GM19238 (cell line): ENCODE measurements around the gene HELB.

Experiments
- DNase-seq: peaks from one replicate; pipeline ENCODE4 v3.0.0; 2011; ENCODE audit warnings: low spot score; ENCODE audit not compliant: insufficient read length

HELB gene

GRCh38 chr12:66361703-66362102 is 59.4 kb downstream of the HELB start:
- no peak for DNase-seq

DNA sequence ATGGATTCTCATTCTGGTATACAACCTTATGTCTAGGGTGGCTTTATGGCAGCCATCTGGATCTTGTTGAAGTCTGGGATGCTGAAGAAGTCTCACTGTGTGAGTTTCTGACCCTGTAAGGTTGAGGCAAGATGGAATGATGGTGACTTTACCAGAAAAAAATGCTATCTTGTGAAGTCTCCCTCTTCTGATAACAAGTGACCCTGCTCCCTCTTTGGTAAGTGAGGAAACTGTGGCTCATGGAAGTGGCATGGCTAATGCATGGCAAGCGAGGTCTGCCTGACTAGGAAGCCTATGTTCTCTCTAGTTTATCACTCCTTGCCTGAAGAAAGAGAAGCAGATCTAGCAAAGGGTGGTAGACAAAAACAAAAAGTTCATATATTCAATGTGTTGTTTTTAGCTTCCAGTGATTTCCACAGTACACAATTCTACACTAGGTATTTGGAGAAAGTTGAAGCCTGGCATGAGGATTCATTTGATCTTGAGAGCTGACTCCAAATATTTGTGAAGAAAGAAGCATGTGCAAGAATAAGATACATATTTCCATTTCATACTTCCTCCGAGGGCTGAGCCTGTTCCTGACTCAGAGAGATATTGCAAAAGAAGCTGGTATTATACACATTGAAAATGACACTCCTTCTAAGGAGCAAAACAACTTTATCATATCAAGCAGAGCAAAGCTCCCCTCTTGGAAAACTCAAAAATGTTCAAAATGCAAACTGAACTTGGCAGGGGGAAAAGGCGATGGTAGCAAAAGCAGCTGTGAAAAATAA is 63.6 kb downstream of the HELB start:
- no peak for DNase-seq

DNA sequence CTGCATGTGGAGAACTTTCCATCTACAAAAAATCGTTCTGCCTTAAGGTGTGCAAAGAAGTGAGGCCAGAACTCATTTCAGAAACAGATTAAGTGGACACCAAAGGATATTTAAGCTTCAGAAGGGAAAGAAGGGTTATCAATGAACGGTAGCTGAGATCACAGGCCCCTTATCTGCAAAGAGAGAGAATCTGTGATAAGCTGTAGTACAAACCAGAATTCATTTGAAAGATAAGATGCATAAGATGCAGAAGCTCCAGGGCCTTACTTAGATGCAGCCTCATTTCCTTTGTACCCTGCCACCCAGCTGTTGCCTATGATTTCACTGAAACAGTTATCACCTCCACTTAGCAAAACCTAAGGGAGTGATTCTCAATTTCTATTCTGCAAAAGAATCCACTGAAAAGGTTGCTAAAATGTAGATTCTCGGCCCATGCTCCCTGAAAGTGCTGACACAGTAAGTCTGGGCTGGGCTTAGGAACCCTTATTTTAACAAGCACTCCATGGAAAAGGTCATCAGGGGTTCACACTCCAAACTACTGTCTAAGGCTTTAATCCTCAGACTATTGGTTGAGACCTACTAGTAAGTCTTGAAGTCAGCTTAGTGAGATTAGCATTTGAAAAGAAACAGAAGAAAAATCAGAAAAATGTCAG is 64.8 kb downstream of the HELB start:
- DNase-seq, result no peak

DNA sequence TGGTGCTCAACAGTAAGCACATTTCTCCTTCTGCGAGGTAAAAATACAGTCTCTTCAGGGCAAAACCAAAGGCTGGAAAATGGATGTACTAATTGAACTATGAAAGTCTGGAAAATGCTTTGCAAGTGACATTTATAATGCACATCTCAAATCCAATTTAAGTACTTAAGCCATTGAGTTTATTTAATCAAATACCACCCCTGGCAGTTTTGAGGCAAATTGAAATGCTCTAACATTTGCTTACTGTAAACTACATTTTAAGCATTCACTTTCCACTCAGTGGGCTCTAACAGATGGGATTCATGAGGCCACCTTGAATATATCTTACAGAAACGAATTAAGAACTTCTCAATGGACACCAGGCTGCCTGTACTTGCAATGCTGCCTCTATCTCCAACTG is 69.7 kb downstream of the HELB start:
- DNase-seq, result no peak

DNA sequence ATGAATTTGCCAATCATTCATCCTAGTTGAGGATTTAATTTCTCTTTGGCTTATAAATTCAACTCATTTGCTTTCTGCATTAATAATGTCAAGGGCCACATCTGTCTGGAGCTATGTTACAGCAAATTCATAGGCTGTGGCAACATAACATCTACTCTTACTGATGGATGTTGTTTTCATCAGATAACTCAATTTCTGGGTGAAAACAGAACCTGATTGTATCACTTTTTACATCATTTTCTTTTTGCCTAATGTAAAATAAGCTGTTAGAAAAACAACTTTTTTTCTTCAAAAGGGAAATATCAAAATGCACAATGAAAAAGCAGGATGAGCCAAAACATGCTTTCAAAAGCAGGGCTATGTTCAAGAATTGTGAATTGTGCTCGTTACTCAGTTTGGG is 73.3 kb downstream of the HELB start:
- DNase-seq, result no peak

GRCh38 chr12:66379616-66380015 is 77.3 kb downstream of the HELB start:
- DNase-seq, result no peak

- no peak for DNase-seq
Measured at GRCh38 chr12:66380769-66381535, 78.7 kb downstream of the HELB start.

GRCh38 chr12:66387117-66387516 is 84.8 kb downstream of the HELB start:
- no peak for DNase-seq
